Measurements from ENCODE around the gene SHOC2.
A peak's percentile ranks its signal among the peaks of the same experiment; 100 is the strongest.
"Not testable (repeated sequence)": the region's sequence is repeated elsewhere in the genome, so short reads cannot be mapped to it uniquely, and the experiment has no call there.

SHOC2 gene

DNA sequence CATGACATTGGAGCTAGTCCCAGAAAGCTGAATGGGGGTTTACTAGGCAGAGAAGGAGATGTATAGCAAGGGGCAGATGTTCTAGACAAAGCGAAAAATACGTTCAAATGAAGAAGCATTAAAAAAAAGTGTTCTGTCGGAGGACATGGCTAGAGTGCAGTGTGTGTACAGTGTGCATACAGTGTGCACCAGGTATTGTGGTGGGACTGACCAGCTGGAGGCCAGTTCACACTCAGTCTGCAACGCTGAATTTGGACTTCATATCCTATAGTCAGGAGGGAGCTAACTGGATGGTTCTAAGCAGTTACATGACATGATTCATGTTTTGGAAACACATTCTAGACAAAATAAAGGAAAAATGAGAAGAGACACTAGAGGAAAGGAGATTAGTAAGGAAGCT is 9.3 kb upstream of the SHOC2 start:
- no peaks in the 10 kb centered on the region for H3K27me3 Mint-ChIP-seq (ENCODE audit: low read depth, poor library complexity)
- H3K4me1 Mint-ChIP-seq: peaks cover 7% of the 10 kb centered on the region
- H3K4me3 Mint-ChIP-seq: no peak overlapping the region
- H3K36me3 Mint-ChIP-seq (ENCODE audit: low read depth): peaks cover 16% of the 10 kb centered on the region
- TF ChIP-seq, protein P1, sequence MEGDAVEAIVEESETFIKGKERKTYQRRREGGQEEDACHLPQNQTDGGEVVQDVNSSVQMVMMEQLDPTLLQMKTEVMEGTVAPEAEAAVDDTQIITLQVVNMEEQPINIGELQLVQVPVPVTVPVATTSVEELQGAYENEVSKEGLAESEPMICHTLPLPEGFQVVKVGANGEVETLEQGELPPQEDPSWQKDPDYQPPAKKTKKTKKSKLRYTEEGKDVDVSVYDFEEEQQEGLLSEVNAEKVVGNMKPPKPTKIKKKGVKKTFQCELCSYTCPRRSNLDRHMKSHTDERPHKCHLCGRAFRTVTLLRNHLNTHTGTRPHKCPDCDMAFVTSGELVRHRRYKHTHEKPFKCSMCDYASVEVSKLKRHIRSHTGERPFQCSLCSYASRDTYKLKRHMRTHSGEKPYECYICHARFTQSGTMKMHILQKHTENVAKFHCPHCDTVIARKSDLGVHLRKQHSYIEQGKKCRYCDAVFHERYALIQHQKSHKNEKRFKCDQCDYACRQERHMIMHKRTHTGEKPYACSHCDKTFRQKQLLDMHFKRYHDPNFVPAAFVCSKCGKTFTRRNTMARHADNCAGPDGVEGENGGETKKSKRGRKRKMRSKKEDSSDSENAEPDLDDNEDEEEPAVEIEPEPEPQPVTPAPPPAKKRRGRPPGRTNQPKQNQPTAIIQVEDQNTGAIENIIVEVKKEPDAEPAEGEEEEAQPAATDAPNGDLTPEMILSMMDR (IDR thresholded peaks at IDR 0.05): no peak
- H3K27ac Mint-ChIP-seq: no peak overlapping the region
- no peak for DNase-seq
- H3K9me3 Mint-ChIP-seq: no peaks in the 10 kb centered on the region

DNA sequence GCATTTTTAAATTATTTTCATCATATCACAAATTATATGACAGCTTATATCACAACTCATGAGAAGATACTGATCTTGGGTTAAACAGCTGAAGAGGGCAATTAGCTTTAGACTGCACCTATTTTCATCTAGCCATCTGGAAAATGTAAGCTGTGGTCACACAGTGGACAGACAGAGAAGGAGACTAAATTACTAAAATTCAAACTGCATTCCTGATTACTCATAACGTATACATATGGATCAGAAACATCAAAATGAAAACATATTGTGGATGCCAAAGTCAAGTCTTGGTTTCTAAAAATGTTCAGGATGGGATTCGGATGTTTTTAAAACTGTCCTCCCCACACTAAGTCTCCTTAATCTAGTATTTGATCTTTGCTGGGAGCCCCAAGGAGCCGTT is 7.0 kb upstream of the SHOC2 start:
- no peak overlapping the region for H3K4me3 Mint-ChIP-seq
- no peak overlapping the region for H3K27ac Mint-ChIP-seq
- no peaks in the 10 kb centered on the region for H3K9me3 Mint-ChIP-seq
- peaks cover 24% of the 10 kb centered on the region for H3K4me1 Mint-ChIP-seq
- DNase-seq: no peak
- TF ChIP-seq, protein P1 (IDR thresholded peaks at IDR 0.05): no peak
- no peaks in the 10 kb centered on the region for H3K36me3 Mint-ChIP-seq (ENCODE audit: low read depth)
- H3K27me3 Mint-ChIP-seq (ENCODE audit: low read depth, poor library complexity): no peaks in the 10 kb centered on the region

GRCh38 chr10:110914431-110914830 is 5.0 kb upstream of the SHOC2 start:
- H3K27me3 Mint-ChIP-seq (ENCODE audit: low read depth, poor library complexity): no peaks in the 10 kb centered on the region
- H3K4me1 Mint-ChIP-seq: peaks cover 26% of the 10 kb centered on the region
- no peaks in the 10 kb centered on the region for H3K9me3 Mint-ChIP-seq

GRCh38 chr10:110915035-110915434 is 4.4 kb upstream of the SHOC2 start:
- Mint-ChIP-seq H3K4me3 (no peak overlapping the region), H3K4me1 (peaks cover 26% of the 10 kb centered on the region), H3K27me3 (ENCODE audit: low read depth, poor library complexity) (no peaks in the 10 kb centered on the region), H3K9me3 (no peaks in the 10 kb centered on the region), H3K27ac (no peak overlapping the region), H3K36me3 (ENCODE audit: low read depth) (no peaks in the 10 kb centered on the region)
- TF ChIP-seq, protein P1 (IDR thresholded peaks at IDR 0.05): no peak
- no peak for DNase-seq

More at GRCh38 chr10:110914431-110914830, 5.0 kb upstream of the SHOC2 start:
- TF ChIP-seq, protein P1 (IDR thresholded peaks at IDR 0.05): no peak
- Mint-ChIP-seq H3K4me3 (no peak overlapping the region), H3K36me3 (ENCODE audit: low read depth) (no peaks in the 10 kb centered on the region), H3K27ac (no peak overlapping the region)
- DNase-seq: no peak

DNA sequence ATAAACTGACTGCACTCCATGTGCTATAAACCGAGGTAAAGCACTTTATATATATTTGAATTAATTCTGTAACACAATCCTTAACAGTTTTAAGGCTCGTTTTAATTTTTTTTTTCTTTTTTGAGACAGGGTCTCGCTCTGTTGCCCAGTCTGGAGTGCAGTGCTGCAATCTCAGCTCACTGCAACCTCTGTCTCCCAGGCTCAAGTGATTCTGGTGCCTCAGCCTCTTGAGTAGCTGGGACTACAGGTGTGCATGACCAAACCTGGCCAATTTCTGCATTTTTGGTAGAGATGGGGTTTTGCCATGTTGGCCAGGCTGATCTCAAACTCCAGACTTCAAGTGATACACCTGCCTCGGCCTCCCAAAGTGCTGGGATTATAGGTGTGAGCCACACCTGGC is 3.8 kb upstream of the SHOC2 start:
- not testable (repeated sequence) for DNase-seq; H3K36me3 Mint-ChIP-seq (ENCODE audit: low read depth); H3K9me3 Mint-ChIP-seq; H3K4me3 Mint-ChIP-seq; H3K27ac Mint-ChIP-seq; H3K27me3 Mint-ChIP-seq (ENCODE audit: low read depth, poor library complexity)
- peaks cover 31% of the 10 kb centered on the region for H3K4me1 Mint-ChIP-seq

DNA sequence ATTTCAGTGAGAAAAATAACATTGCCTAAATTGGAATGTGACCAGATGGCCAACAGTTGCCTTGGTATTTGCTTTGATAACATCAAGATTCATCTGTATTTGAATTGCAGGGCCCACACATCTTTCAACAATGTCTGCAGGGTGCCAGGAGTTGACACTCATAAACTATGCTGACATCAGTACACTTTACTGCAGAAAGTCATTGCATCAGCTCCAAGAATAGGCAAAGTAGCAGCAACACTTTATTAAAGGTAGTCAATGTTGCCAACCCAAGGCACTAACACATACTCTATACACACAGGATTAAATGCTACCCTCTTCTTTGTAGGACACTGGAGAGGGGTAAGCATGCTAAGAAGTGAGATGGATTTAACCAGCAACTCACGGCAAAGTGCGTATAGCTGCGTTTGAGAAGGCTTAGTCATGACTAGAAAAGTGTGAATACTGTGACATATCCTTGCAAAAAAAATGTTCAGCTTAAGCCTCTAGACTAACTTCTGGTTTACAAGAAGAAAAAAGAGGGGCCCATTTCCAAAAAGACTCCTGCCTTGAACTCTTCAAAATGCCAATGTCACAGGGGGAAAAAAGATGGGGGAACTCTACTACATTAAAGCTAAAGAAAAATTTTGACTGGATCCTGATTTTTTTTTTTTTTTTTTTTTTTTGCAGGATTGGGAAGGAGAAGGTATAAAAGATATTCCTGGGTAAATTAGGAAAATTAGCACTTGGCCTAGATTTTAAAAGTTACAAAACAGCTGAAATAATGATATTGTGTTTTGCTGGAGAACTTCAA is 2.7 kb upstream of the SHOC2 start:
- Mint-ChIP-seq H3K9me3 (no peaks in the 10 kb centered on the region), H3K4me1 (peaks cover 42% of the 10 kb centered on the region), H3K36me3 (ENCODE audit: low read depth) (no peaks in the 10 kb centered on the region), H3K27me3 (ENCODE audit: low read depth, poor library complexity) (no peaks in the 10 kb centered on the region), H3K4me3 (peak overlapping the region; percentile 96), H3K27ac (no peak overlapping the region)
- TF ChIP-seq, protein P1 (IDR thresholded peaks at IDR 0.05): no peak
- no peak for DNase-seq

Data from nephron progenitor cell (in vitro differentiated cells).